Ramos (cell line): ENCODE results near the gene SPR.

Experiments
- in situ Hi-C: fragments of 300-500 bp; cut with MboI; formaldehyde crosslinking; loops from one replicate; pipeline ENCODE4 v1.14.3; 2022; ENCODE audit warnings: low sequenced_read_pairs; ENCODE audit not compliant: unreplicated experiment

SPR gene

DNA sequence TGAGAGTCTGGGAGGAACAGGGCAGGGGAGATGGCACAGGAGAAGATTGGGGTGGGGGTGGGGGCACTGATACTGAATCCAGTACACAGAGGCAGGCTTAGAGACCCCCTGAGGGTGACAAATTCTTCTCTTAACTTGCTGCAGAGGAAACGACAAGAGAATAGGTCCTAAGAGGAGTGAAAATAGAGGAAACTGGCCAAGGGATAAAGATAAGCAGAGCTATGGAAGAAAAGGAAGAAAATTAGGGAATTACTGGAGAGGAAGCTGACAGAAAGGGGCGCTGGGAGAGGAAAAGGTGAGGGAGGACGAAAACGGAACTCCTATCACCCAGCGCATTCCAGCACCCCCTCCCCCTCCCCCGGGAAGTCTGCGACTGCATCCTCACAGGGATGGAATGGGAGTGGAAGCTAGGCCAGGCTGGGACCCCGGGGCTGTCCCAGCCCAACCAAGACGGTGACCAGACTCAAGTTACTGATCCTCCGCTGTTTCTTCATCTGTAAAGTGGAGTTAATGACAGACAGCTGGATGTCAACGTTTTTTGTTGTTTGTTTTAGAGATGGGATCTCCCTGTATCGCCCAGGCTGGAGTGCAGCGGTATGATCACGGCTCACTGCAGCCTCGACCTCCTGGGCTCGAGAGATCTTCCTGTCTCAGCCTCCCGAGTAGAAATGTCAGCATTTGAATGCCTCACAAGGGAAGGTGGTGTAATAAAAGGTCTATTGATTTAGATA, 27.5 kb downstream of the SPR start:
- in situ Hi-C loops, result no loop called here

- in situ Hi-C loops, result no loop called here
These were observed 28.2 kb downstream of the SPR start for GRCh38 chr2:72915320-72915906.

GRCh38 chr2:72915907-72916742, 28.9 kb downstream of the SPR start:
- in situ Hi-C loops, result no loop called here

DNA sequence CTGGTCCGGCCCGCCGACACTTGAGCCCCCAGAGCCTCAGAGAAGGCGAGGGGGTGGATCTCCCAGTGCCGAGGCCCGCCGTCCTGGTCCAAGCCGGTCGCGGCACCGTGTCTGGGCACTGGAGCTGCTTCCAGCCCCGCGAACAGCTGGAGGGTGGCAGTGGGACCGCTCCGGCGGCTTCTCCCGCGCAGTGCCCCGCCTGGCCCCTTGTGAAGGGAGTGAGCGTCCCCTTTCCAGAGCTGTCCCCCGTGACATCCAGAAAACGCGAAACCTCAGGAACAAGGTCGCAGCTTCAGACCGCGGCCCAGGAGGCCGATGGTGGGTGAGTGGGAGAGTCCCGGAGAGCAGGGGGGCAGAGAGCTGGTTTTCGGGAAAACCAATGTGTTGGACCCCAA, 29.5 kb downstream of the SPR start:
- in situ Hi-C loops, result no loop called here

GRCh38 chr2:72917138-72917876, 30.1 kb downstream of the SPR start, which contains the start of gene EMX1:
Gene EMX1, plus strand, starts transcription at chr2:72917519. Its CDS starts 334 bp downstream, at chr2:72917853.
- in situ Hi-C loops, result no loop called here

DNA sequence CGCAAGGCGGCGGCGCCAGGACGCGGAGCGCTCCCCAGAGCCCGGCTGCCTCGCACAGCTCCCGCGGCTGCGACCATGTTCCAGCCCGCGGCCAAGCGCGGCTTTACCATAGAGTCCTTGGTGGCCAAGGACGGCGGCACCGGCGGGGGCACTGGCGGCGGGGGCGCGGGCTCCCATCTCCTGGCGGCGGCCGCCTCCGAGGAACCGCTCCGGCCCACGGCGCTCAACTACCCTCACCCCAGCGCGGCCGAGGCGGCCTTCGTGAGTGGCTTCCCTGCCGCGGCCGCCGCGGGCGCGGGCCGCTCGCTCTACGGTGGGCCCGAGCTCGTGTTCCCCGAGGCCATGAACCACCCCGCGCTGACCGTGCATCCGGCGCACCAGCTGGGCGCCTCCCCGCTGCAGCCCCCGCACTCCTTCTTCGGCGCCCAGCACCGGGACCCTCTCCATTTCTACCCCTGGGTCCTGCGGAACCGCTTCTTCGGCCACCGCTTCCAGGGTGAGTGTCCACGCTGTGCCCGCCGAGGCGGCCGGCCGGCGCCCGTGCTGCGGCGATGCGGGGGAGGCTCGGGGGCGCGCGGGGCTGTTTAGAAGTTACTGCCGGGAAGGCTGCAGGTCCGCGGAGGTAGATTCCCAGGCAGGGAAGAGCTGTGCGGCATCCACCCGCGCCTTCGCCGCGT, 30.8 kb downstream of the SPR start:
- in situ Hi-C loops, result no loop called here

GRCh38 chr2:72919414-72920317, 32.5 kb downstream of the SPR start:
- in situ Hi-C loops, result no loop called here

DNA sequence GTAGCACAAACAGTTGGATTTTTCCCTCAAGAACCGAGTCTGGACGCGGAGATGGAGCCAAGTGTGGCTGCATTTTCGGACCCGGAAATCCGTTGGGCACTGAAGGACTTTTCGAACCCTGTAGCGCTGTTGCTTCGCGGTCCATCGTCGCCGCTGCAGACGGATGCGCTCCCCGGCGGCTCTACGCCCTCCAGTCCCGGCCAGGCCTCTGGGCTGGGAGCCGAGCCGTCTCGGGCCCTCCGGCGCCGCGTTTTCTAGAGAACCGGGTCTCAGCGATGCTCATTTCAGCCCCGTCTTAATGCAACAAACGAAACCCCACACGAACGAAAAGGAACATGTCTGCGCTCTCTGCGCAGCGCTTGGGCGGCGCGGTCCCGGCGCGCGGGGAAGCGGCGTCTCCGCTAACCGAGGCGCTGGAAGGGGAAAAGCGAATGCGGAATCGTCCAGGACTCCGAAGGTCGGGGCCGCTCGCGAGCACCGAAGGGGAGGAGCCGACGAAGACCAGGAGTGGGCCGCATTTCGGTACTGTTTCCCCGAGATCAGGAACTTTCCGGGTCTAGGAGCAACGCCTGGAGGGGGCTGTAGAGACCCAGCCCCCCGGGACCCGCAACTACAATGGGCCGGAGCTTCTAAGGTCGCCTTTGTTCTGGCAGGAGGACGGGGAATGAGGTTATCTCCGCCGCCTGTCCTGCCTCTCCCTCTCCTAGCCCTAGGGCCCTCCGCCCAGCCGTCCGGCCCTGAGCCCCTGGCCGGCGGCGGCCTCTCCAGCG, 33.3 kb downstream of the SPR start:
- in situ Hi-C loops, result no loop called here

DNA sequence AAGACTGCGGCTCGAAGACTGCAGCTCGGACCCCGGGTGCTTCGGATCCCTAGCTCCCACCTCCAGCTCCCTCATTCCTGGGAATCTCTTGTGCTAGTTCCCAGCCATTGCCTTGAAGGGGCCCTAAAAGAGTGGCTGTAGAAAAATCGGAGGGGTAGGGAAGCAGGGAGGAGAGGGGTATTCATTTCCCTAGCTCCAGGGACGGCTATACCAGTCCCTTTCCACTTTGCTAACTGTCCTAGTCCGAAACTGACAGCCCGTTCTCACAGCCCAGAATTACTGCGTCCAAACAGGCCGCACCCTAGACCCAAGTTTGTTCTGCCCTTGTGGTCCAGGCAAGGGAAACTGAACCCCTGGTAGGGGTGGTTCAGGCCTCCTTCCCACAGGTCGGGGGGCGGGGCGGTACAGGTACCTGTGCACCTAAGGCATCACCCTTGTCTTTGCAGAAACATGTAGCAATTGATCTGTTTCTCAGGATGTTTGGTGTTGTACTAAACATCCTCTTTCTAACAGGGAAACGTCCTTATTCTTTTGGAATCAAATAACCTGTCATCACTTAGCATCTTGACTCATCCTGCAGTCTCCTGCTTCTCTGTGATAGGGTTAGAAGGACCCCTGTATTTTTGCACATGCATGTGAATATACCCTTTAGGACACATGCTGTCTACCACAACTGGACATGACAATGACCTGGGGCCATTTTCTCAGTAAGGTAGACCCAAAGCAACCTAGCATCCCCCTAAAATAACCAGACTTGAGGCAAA, 34.1 kb downstream of the SPR start:
- in situ Hi-C loops, result no loop called here

GRCh38 chr2:72921853-72922252, 34.6 kb downstream of the SPR start:
- in situ Hi-C loops, result no loop called here

GRCh38 chr2:72923833-72924352, 36.7 kb downstream of the SPR start:
- in situ Hi-C loops, result no loop called here

DNA sequence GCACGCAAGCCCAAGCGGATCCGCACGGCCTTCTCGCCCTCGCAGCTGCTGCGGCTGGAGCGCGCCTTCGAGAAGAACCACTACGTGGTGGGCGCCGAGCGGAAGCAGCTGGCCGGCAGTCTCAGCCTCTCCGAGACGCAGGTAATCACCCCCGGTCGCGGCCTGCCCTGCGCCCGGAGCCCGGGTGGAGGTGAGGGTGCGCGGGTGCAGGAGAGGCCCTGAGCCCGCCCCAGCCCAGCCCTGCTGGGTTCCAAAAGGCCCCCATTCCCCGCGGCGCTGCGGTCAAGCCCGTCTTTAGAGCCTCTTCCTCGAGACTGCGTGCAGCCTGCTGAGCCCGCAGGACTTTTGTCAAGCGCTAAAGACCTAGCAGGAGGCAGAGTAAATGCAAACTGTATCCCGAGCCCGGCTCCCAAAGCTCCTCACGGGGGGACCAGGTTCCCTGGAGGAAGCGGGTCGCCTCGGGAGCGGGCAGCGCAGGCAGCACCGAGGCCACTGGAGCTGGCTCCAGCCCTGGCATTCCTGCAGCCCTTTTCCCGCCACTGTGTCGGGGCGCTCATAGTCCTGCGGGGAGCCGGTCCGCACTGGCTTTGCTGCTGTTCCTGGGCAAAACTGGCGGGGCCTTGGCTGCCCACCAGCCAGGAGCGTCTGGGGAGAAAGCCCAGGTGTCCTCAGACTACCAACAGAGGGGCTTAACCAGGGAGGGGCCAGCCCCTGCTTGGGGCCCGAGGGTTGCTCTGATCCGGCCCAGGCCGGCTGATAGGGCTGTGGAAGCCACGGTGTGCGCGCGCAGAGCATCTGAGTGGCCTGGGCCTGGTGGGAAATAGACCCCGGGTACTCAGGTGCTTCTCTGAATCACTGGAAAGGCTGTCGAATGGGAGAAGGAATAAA, 37.4 kb downstream of the SPR start:
- in situ Hi-C loops, result no loop called here

DNA sequence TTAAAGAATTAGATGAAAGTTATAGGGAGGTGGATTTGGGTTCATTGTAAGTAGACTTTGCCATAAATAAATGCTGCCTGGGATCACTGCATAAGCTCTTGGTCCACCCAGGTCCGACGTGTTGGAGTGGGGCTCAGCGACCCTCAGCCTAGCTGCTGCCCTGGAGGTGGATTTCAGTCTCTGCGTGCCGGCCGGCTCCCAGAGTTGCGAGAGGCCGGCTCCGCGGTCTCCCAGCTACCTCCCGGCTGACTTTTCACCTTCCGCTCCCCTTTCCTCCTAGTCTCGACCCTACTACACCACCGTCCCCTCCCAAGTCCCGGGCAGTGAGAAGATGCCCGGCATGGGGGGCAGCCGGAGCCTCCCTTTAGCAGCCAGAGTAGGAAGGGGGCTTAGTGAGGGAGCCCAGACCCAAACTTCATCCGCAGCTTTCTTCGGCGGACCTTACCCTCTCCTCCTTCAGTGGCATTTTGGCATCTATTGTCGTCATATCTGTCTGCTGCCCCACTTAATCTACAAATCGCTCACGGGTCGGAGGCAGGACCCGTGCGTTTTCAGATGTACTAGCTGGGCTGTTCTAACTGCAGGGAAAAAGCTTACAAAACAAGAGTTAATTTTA, 38.2 kb downstream of the SPR start:
- in situ Hi-C loops, result no loop called here

- in situ Hi-C loops, result no loop called here
These were observed 39.2 kb downstream of the SPR start for GRCh38 chr2:72926368-72926767.

DNA sequence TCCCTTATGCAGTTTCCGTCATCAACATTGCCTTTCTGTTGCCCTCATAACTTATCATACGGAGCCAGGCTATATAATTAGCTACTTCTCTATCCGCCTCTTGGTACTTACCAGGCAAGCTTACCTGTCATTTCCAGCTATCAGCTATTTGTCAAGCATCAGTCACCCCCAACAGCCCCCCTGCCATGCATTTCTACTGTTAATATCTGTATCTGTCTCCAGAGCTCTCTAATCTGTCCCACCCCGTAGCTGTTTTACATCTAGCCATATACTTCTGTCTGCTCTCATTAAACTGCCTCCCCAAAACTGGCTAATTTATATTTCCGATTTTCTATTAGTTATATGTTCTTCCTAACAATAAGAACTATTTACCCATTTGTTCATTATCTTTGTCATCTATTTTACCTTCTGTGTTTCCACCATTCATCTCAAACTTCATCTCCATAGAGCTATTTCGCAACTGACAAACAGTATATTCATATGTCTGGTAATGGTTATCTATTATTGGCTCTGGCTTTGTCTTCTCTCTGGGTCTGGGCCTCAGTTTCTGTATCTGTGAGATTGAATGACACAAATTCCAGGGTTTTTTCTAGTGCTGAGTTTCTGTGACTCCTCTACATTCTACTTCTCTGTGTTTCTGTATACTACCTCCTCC, 39.7 kb downstream of the SPR start:
- in situ Hi-C loops, result no loop called here
